ENCODE results near the gene REEP6. TPM values are rescaled to one million over a fixed set of nuclear protein-coding genes. Genes with fewer than 3 reads are reported as not detected.

The REEP6 gene
- 1.8 and 5.8 TPM in 2 replicates for total RNA-seq

DNA sequence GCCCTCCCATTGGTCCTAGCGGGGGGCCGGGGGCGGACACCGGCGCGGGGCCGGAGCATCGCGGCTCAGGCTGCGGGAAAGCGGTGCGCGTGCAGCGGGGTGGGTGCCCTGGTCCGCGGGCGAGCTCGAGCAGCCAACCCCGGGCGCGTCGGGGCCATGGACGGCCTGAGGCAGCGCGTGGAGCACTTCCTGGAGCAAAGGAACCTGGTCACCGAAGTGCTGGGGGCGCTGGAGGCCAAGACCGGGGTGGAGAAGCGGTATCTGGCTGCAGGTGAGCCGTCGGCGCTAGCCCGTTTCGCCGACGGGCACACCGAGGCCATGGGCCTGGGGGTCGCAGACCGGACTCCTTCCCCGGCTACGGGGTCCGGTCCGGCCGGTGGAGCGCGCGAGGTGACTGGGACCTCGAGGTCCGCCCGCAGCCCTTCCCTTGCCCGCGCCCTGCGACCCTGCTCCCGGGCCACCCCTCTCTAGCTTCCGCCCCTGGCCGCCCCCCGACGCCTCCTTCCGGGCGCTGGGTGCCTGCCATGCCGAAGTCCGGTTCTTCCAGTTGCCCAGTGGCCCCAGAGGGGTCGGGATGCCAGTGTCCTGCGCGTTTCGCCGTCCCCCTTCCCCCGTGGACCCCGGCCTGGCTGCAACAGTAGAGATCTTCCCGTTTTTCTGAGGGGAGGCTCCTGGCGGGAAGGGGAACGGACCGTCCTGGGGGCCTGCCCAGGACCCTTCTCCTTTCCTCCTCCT is at the start of gene REEP6:
TSS of gene REEP6 (plus strand) at position 68 of the 735 bp plus-strand sequence. CDS start at position 157, 89 bp downstream.

GRCh38 chr19:1449467-1450442 is 41.2 kb upstream of the REEP6 start, which contains the start of gene APC2:
APC2 (plus strand) TSS chr19:1450121; CDS start chr19:1453002, 2,881 bp downstream.

DNA sequence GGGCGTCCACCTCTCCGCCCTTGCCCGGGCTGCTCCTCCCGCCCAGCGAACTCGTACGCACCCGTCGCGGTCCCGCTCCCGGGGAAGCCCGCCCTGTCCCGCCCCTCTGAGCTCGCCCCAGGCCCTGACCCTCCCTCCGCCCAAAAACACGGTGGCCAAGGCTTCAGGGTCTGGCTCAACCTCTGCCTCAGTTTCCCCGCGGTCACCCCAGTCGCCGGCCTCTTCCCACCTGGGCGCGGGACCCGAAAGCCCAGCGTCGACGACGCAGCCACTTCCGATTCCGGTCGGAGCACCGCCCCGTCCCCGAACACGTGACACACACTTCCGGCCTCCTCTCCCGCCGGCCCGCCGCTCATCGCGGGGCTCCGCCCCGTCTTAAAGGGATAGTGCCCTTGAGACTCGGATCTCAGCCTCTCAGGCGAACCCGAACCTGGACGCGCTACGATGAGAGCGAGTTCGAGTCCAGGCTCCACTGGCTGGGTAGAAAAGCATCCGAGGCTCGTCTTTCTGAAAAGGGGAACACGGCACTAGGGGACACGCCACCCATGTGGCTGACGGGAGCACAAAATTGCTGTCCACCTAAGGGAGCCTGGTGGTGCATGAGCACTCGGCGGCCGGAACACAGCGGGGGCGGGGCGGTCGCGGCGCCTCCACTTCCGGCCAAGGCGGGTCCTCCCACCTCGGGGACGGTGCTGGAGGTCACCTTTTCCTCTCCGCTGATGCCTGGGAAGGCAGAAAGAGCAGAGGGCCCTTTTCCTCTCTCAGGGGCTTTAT is 11.9 kb upstream of the REEP6 start, which contains the start of gene C19orf25:
TSS of gene C19orf25 (minus strand) at position 282 of the 774 bp plus-strand sequence. CDS start 312 bp downstream, outside the sequence.

GRCh38 chr19:1490311-1491113 is 469 bp upstream of the REEP6 start, which contains the start of gene PCSK4:
PCSK4 (minus strand) TSS chr19:1490350; CDS start chr19:1490346, 4 bp downstream.

GRCh38 chr19:1512671-1513498 is 21.9 kb downstream of the REEP6 start, which contains the start of gene ADAMTSL5:
ADAMTSL5 (minus strand) TSS chr19:1513019; CDS start chr19:1510943, 2,076 bp downstream.

GRCh38 chr19:1523412-1524286 is 32.7 kb downstream of the REEP6 start, which contains the start of gene PLK5:
PLK5 (plus strand) TSS chr19:1524077; CDS start chr19:1526997, 2,920 bp downstream.

Other genes with a start within 250 kb of the REEP6 start
- gene ATP5F1D, start 249.4 kb upstream of the REEP6 start, total RNA-seq = 66.6 and 105 TPM in 2 replicates
- 22.0 and 38.2 TPM in 2 replicates for gene MIDN, start 242.6 kb upstream of the REEP6 start, total RNA-seq
- gene CIRBP, start 221.8 kb upstream of the REEP6 start, total RNA-seq = 317 and 409 TPM in 2 replicates
- gene FAM174C, start 215.7 kb upstream of the REEP6 start, total RNA-seq = 26.9 and 75.8 TPM in 2 replicates
- gene EFNA2, start 205.3 kb upstream of the REEP6 start, total RNA-seq = not detected in 2 replicates
- gene NDUFS7, start 107.3 kb upstream of the REEP6 start, total RNA-seq = 77.1 and 87.6 TPM in 2 replicates
- gene GAMT, start 89.6 kb upstream of the REEP6 start, total RNA-seq = 24.7 and 46.7 TPM in 2 replicates
- 35.6 and 59.5 TPM in 2 replicates for gene DAZAP1, start 83.6 kb upstream of the REEP6 start, total RNA-seq
- 1,770 and 2,629 TPM in 2 replicates for gene RPS15, start 52.8 kb upstream of the REEP6 start, total RNA-seq
- 0.16 TPM in 1 of 2 replicates, not detected in the other for gene APC2, start 41.1 kb upstream of the REEP6 start, total RNA-seq
- gene C19orf25, start 12.0 kb upstream of the REEP6 start, total RNA-seq = 37.4 and 43.3 TPM in 2 replicates
- 0.18 and 0.97 TPM in 2 replicates for gene PCSK4, start 831 bp upstream of the REEP6 start, total RNA-seq
- gene ADAMTSL5, start 21.8 kb downstream of the REEP6 start, total RNA-seq = 3.4 and 11.8 TPM in 2 replicates
- gene PLK5, start 32.9 kb downstream of the REEP6 start, total RNA-seq = not detected in 2 replicates
- 29.8 and 33.4 TPM in 2 replicates for gene MEX3D, start 77.1 kb downstream of the REEP6 start, total RNA-seq
- gene MBD3, start 101.7 kb downstream of the REEP6 start, total RNA-seq = 56.5 and 99.6 TPM in 2 replicates
- 84.1 and 89.7 TPM in 2 replicates for gene UQCR11, start 114.3 kb downstream of the REEP6 start, total RNA-seq
- 55.4 and 77.9 TPM in 2 replicates for gene TCF3, start 161.4 kb downstream of the REEP6 start, total RNA-seq

Data from cardiac atrium fibroblast (primary cell).